Activated T-cell treated with anti-CD3 and anti-CD28 coated beads, Interleukin-2, amount 50 U/mL, for 24 hours (primary cell): ENCODE results near the gene ENHO.

ENCODE experiments used
- DNase-seq: peaks from one replicate; pipeline ENCODE4 v3.0.0-alpha.2; 2020
- H3K27ac Mint-ChIP-seq: 2 replicates; pipeline ENCODE4 v1.8.0; 2020; ENCODE audit warnings: mild to moderate bottlenecking, mixed read lengths
- H3K27me3 Mint-ChIP-seq: 2 replicates; pipeline ENCODE4 v1.8.0; 2020; ENCODE audit warnings: mixed read lengths
- H3K36me3 Mint-ChIP-seq: 2 replicates; pipeline ENCODE4 v1.8.0; 2020; ENCODE audit warnings: low read depth, mixed read lengths
- H3K4me1 Mint-ChIP-seq: 2 replicates; pipeline ENCODE4 v1.8.0; 2020; ENCODE audit warnings: low read depth, mixed read lengths
- H3K4me3 Mint-ChIP-seq: 2 replicates; pipeline ENCODE4 v1.8.0; 2020; ENCODE audit warnings: mild to moderate bottlenecking, moderate library complexity, mixed read lengths
- H3K9me3 Mint-ChIP-seq: 2 replicates; pipeline ENCODE4 v1.8.0; 2020; ENCODE audit warnings: mixed read lengths

ENHO gene

GRCh38 chr9:34522091-34522887 is 501 bp downstream of the ENHO start:
- peak; percentile 38 for DNase-seq
- no peaks in the 10 kb centered on the region for H3K36me3 Mint-ChIP-seq
- H3K27me3 Mint-ChIP-seq, result peaks cover 16% of the 10 kb centered on the region
- peak overlapping the region; percentile 61 for H3K4me3 Mint-ChIP-seq
- no peaks in the 10 kb centered on the region for H3K9me3 Mint-ChIP-seq
- peaks cover 29% of the 10 kb centered on the region for H3K4me1 Mint-ChIP-seq
- peak overlapping the region; percentile 30 for H3K27ac Mint-ChIP-seq

- no peak for DNase-seq
- H3K36me3 Mint-ChIP-seq, result no peaks in the 10 kb centered on the region
- no peaks in the 10 kb centered on the region for H3K9me3 Mint-ChIP-seq
- no peak overlapping the region for H3K4me3 Mint-ChIP-seq
- H3K27me3 Mint-ChIP-seq, result peaks cover 14% of the 10 kb centered on the region
- peaks cover 29% of the 10 kb centered on the region for H3K4me1 Mint-ChIP-seq
- no peak overlapping the region for H3K27ac Mint-ChIP-seq
Observed at GRCh38 chr9:34521406-34522045, 1.3 kb downstream of the ENHO start.

- Mint-ChIP-seq H3K27ac (no peak overlapping the region), H3K36me3 (no peaks in the 10 kb centered on the region), H3K4me1 (peaks cover 29% of the 10 kb centered on the region), H3K9me3 (no peaks in the 10 kb centered on the region), H3K4me3 (no peak overlapping the region), H3K27me3 (peaks cover 13% of the 10 kb centered on the region)
- DNase-seq, result no peak
Observed at GRCh38 chr9:34520505-34521385, 2.0 kb downstream of the ENHO start.

GRCh38 chr9:34520096-34520495 is 2.7 kb downstream of the ENHO start:
- peaks cover 24% of the 10 kb centered on the region for H3K4me1 Mint-ChIP-seq

GRCh38 chr9:34519321-34520020 is 3.3 kb downstream of the ENHO start:
- H3K27ac Mint-ChIP-seq, result no peak overlapping the region
- H3K4me3 Mint-ChIP-seq, result no peak overlapping the region
- H3K27me3 Mint-ChIP-seq, result peaks cover 11% of the 10 kb centered on the region
- peak; percentile 24 for DNase-seq
- H3K4me1 Mint-ChIP-seq, result peaks cover 17% of the 10 kb centered on the region
- H3K9me3 Mint-ChIP-seq, result no peaks in the 10 kb centered on the region
- H3K36me3 Mint-ChIP-seq, result no peaks in the 10 kb centered on the region

More at GRCh38 chr9:34520096-34520495, 2.7 kb downstream of the ENHO start:
- DNase-seq, result no peak
- Mint-ChIP-seq H3K9me3 (no peaks in the 10 kb centered on the region), H3K27me3 (peaks cover 11% of the 10 kb centered on the region), H3K4me3 (no peak overlapping the region), H3K27ac (no peak overlapping the region), H3K36me3 (no peaks in the 10 kb centered on the region)

- Mint-ChIP-seq H3K9me3 (no peaks in the 10 kb centered on the region), H3K4me1 (peaks cover 12% of the 10 kb centered on the region), H3K27ac (no peak overlapping the region), H3K36me3 (no peaks in the 10 kb centered on the region), H3K4me3 (no peak overlapping the region), H3K27me3 (peaks cover 11% of the 10 kb centered on the region)
- DNase-seq, result no peak
Observed at GRCh38 chr9:34518896-34519295, 3.9 kb downstream of the ENHO start.

GRCh38 chr9:34518110-34518616 is 4.6 kb downstream of the ENHO start:
- no peak overlapping the region for H3K27ac Mint-ChIP-seq
- no peak for DNase-seq
- H3K4me3 Mint-ChIP-seq, result no peak overlapping the region
- peaks cover 11% of the 10 kb centered on the region for H3K27me3 Mint-ChIP-seq
- no peaks in the 10 kb centered on the region for H3K36me3 Mint-ChIP-seq
- H3K9me3 Mint-ChIP-seq, result no peaks in the 10 kb centered on the region
- H3K4me1 Mint-ChIP-seq, result peaks cover 4% of the 10 kb centered on the region

- H3K27ac Mint-ChIP-seq, result no peak overlapping the region
Observed at GRCh38 chr9:34517185-34517584, 5.6 kb downstream of the ENHO start.

GRCh38 chr9:34515959-34516358 is 6.8 kb downstream of the ENHO start:
- H3K9me3 Mint-ChIP-seq, result no peaks in the 10 kb centered on the region
- no peaks in the 10 kb centered on the region for H3K4me1 Mint-ChIP-seq
- H3K27ac Mint-ChIP-seq, result no peak overlapping the region
- no peak for DNase-seq
- H3K27me3 Mint-ChIP-seq, result peaks cover 5% of the 10 kb centered on the region
- H3K36me3 Mint-ChIP-seq, result no peaks in the 10 kb centered on the region
- H3K4me3 Mint-ChIP-seq, result no peak overlapping the region

More at GRCh38 chr9:34517185-34517584, 5.6 kb downstream of the ENHO start:
- no peak for DNase-seq
- no peaks in the 10 kb centered on the region for H3K9me3 Mint-ChIP-seq
- peaks cover 6% of the 10 kb centered on the region for H3K27me3 Mint-ChIP-seq
- H3K4me1 Mint-ChIP-seq, result no peaks in the 10 kb centered on the region
- no peak overlapping the region for H3K4me3 Mint-ChIP-seq
- H3K36me3 Mint-ChIP-seq, result no peaks in the 10 kb centered on the region

GRCh38 chr9:34514816-34515215 is 8.0 kb downstream of the ENHO start:
- Mint-ChIP-seq H3K4me1 (no peaks in the 10 kb centered on the region), H3K27ac (no peak overlapping the region), H3K27me3 (peaks cover under 1% of the 10 kb centered on the region), H3K4me3 (no peak overlapping the region), H3K36me3 (no peaks in the 10 kb centered on the region), H3K9me3 (no peaks in the 10 kb centered on the region)
- no peak for DNase-seq

GRCh38 chr9:34514401-34514800 is 8.4 kb downstream of the ENHO start:
- H3K27me3 Mint-ChIP-seq, result no peaks in the 10 kb centered on the region
- H3K27ac Mint-ChIP-seq, result no peak overlapping the region
- DNase-seq, result no peak
- no peaks in the 10 kb centered on the region for H3K4me1 Mint-ChIP-seq
- no peaks in the 10 kb centered on the region for H3K9me3 Mint-ChIP-seq
- no peak overlapping the region for H3K4me3 Mint-ChIP-seq
- no peaks in the 10 kb centered on the region for H3K36me3 Mint-ChIP-seq

GRCh38 chr9:34513567-34514214 is 9.1 kb downstream of the ENHO start:
- no peak for DNase-seq
- Mint-ChIP-seq H3K9me3 (no peaks in the 10 kb centered on the region), H3K4me3 (no peak overlapping the region), H3K27me3 (no peaks in the 10 kb centered on the region), H3K4me1 (no peaks in the 10 kb centered on the region), H3K36me3 (no peaks in the 10 kb centered on the region), H3K27ac (no peak overlapping the region)

- Mint-ChIP-seq H3K9me3 (no peaks in the 10 kb centered on the region), H3K36me3 (no peaks in the 10 kb centered on the region), H3K4me3 (no peak overlapping the region), H3K4me1 (no peaks in the 10 kb centered on the region), H3K27ac (no peak overlapping the region), H3K27me3 (no peaks in the 10 kb centered on the region)
- peak; percentile 24 for DNase-seq
Observed at GRCh38 chr9:34512131-34513078, 10.4 kb downstream of the ENHO start.
